ENCODE measurements around the gene AGAP6.
"Not testable (repeated sequence)": the region's sequence is repeated elsewhere in the genome, so short reads cannot be mapped to it uniquely, and the experiment has no call there.

DNA sequence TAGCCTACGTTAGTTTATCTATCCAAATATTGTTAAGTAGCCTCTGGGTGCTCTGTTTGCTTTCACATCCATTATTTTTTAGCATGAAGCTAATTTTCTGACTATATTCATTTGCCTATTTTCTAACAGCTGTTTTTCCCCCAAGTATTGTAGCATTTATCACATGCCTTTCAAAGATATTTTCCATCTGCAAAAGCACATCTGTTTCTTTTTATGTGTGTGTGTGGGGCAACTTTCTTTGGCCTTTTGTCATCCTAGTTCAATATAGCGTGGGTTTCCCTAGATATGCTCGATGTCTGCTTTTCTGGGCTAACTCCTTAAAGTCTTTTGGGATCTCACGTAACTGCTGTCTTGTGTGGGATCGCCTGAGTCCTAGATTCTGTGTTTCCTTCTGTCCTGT lies 7.1 kb downstream of the AGAP6 start:
- TF ChIP-seq CTCF (IDR thresholded peaks at IDR 0.05; ENCODE audit: low read depth, low read length, poor library complexity, severe bottlenecking); EZH2phosphoT487 (IDR thresholded peaks at IDR 0.05; ENCODE audit: borderline replicate concordance, low read length): not testable (repeated sequence)
